Breast epithelium (tissue), 3 donors: ENCODE measurements around the gene NXN.

Source experiments
- CTCF ChIP-seq, 3 donors: fragments of 450-650 bp; IDR thresholded peaks; one replicate each; pipeline ENCODE4 v1.5.1; 2016 to 2017; ENCODE audit warnings: antibody characterized with exemption in 3 of 3, mild to moderate bottlenecking in 3 of 3, moderate library complexity in 3 of 3
- POLR2A ChIP-seq: fragments of 450-650 bp; IDR thresholded peaks from one replicate; pipeline ENCODE4 v1.6.1; 2016; ENCODE audit warnings: antibody characterized with exemption, mild to moderate bottlenecking, moderate library complexity
- POLR2AphosphoS5 ChIP-seq, 3 donors: sonication (generic); formaldehyde crosslinking; IDR thresholded peaks; one replicate each; pipeline ENCODE4 v1.6.1; 2017; ENCODE audit warnings: antibody characterized with exemption in 3 of 3

GRCh38 chr17:916315-916714 lies 63.3 kb downstream of the NXN start:
- no peak for TF ChIP-seq CTCF (IDR thresholded peaks at IDR 0.05)
- TF ChIP-seq POLR2AphosphoS5 (IDR thresholded peaks at IDR 0.05): no peak
- TF ChIP-seq POLR2A: no peak
